ENCODE data around the gene ZNF691. TPM values are rescaled to one million over a fixed set of nuclear protein-coding genes. Genes with fewer than 3 reads are reported as not detected.

Gene ZNF691
- total RNA-seq, 4 donors from 2014 or later, result 10.0 to 14.2 (median 12.7) TPM

DNA sequence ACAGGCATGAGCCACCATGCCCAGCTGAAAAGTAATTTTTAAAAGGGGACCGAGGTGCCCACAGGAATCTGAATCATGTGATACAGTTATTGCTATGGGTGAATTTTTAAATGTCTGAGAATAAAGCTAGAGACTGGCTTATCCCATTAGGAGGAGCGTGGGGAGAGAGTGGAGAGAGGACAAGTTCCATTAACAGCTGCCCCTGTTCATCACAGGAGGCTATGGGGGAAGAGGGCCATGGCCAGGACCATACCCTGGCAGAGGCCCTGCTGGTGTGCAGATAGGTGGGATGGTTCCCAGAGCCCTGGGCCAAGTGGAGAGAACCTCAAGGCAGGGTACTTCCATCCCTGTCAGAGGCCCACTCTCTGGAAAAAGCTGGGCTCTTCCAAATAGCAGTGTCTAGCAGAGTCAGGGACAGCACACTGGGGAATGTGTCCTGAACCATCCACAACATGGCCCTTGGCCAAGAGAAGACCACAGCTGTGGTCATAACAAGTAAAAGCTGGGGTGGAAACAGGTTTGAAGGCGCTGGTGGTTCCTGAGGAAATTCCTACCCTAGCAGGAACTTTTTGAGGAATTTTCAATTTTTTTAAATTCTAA, 13.7 kb upstream of the ZNF691 start:
- Histone ChIP-seq H3K9me3 (no peaks in the 10 kb centered on the region), H3K27ac (replicated peaks in 1 of 4) (no peak overlapping the region), H3K27me3 (no peaks in the 10 kb centered on the region), H3K4me1 (no peaks in the 10 kb centered on the region), H3K36me3 (peaks cover 0 to 28% (median 15%) of the 10 kb centered on the region in 4 donors), H3K4me3 (no peak overlapping the region)
- no peak for DNase-seq (ENCODE audit: extremely low spot score)
- TF ChIP-seq POLR2A (IDR thresholded peaks at IDR 0.05; ENCODE audit: low read depth), result no peak
- TF ChIP-seq, protein P1, sequence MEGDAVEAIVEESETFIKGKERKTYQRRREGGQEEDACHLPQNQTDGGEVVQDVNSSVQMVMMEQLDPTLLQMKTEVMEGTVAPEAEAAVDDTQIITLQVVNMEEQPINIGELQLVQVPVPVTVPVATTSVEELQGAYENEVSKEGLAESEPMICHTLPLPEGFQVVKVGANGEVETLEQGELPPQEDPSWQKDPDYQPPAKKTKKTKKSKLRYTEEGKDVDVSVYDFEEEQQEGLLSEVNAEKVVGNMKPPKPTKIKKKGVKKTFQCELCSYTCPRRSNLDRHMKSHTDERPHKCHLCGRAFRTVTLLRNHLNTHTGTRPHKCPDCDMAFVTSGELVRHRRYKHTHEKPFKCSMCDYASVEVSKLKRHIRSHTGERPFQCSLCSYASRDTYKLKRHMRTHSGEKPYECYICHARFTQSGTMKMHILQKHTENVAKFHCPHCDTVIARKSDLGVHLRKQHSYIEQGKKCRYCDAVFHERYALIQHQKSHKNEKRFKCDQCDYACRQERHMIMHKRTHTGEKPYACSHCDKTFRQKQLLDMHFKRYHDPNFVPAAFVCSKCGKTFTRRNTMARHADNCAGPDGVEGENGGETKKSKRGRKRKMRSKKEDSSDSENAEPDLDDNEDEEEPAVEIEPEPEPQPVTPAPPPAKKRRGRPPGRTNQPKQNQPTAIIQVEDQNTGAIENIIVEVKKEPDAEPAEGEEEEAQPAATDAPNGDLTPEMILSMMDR (IDR thresholded peaks at IDR 0.05), result no peak
- TF ChIP-seq EP300 (IDR thresholded peaks at IDR 0.05), result no peak
- WGBS, result 93% methylated on average over 3 of the region's 3 CpGs
- intact Hi-C loops (cut with DNase I), result no loop called here

DNA sequence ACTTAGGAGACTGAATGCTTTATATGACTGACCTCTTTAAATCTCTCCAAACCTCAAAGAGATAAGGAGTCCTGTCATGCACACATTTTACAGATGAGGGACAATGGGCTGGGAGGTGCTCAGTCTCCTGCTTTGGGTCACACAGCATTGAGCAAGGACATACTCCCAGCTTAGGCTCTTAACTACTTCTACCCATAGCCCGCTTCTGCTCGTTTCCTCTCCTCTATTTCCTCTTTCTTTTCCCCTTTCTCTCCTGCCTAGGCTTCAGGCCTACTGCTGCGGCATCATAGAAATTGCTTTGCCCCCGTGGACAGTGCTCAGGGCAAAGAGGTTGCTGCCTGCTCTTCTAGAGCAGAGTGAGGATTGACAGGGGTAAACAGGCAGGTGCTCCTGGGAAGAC, 12.4 kb upstream of the ZNF691 start:
- 77% methylated on average over 4 of the region's 4 CpGs for WGBS
- peaks cover 0 to 34% (median 17%) of the 10 kb centered on the region in 4 donors for H3K36me3 ChIP-seq
- no peaks in the 10 kb centered on the region for H3K9me3 ChIP-seq
- H3K4me3 ChIP-seq, result no peak overlapping the region
- no peak for DNase-seq (ENCODE audit: extremely low spot score)
- no peaks in the 10 kb centered on the region for H3K4me1 ChIP-seq
- H3K27ac ChIP-seq (replicated peaks in 1 of 4), result no peak overlapping the region
- no peaks in the 10 kb centered on the region for H3K27me3 ChIP-seq
- intact Hi-C loops (cut with DNase I), result no loop called here
- TF ChIP-seq POLR2A (IDR thresholded peaks at IDR 0.05; ENCODE audit: low read depth), result no peak
- TF ChIP-seq POLR2AphosphoS5 (IDR thresholded peaks at IDR 0.05), result no peak
- TF ChIP-seq, protein P1 (IDR thresholded peaks at IDR 0.05), result no peak

DNA sequence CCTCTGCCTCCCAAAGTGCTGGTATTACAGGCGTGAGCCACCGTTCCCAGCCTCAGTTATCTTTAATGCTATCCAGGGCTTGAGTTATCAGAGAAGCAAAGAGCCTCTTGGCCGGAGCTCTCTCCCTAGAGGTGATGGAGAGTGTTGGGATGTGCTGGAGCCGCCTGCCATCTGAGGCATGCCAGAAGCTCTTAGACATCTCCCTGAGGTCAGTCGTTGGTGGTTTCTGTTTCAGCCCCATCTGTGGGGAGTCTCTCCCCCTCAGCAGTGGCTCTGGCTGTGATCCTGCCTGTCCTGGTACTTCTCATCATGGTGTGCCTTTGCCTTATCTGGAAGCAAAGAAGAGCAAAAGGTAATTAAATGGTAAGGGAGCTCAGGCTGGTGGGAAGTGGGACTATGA, 11.6 kb upstream of the ZNF691 start:
- no peaks in the 10 kb centered on the region for H3K9me3 ChIP-seq
- no peak overlapping the region for H3K27ac ChIP-seq (replicated peaks in 1 of 4)
- WGBS, result 91% methylated on average over 5 of the region's 5 CpGs
- DNase-seq (ENCODE audit: extremely low spot score), result no peak
- H3K4me1 ChIP-seq, result no peaks in the 10 kb centered on the region
- intact Hi-C loops (cut with DNase I), result no loop called here
- TF ChIP-seq POLR2AphosphoS5 (IDR thresholded peaks at IDR 0.05) (no peak), POLR2A (IDR thresholded peaks at IDR 0.05; ENCODE audit: low read depth) (no peak), EP300 (IDR thresholded peaks at IDR 0.05) (no peak)
- TF ChIP-seq, protein P1 (IDR thresholded peaks at IDR 0.05), result no peak
- peaks cover 0 to 33% (median 19%) of the 10 kb centered on the region in 4 donors for H3K36me3 ChIP-seq
- no peak overlapping the region for H3K4me3 ChIP-seq
- H3K27me3 ChIP-seq, result no peaks in the 10 kb centered on the region

GRCh38 chr1:42835422-42835821, 11.0 kb upstream of the ZNF691 start:
- no peaks in the 10 kb centered on the region for H3K4me1 ChIP-seq
- WGBS, result 100% methylated on average over 2 of the region's 2 CpGs
- no peak overlapping the region for H3K4me3 ChIP-seq
- H3K36me3 ChIP-seq, result peaks cover 0 to 31% (median 15%) of the 10 kb centered on the region in 4 donors
- no peaks in the 10 kb centered on the region for H3K27me3 ChIP-seq
- TF ChIP-seq, protein P1 (IDR thresholded peaks at IDR 0.05), result no peak
- no peak for TF ChIP-seq POLR2AphosphoS5 (IDR thresholded peaks at IDR 0.05)
- no peak for TF ChIP-seq POLR2A (IDR thresholded peaks at IDR 0.05; ENCODE audit: low read depth)
- no peak for TF ChIP-seq EP300 (IDR thresholded peaks at IDR 0.05)
- H3K9me3 ChIP-seq, result no peaks in the 10 kb centered on the region
- no peak overlapping the region for H3K27ac ChIP-seq (replicated peaks in 1 of 4)
- intact Hi-C loops (cut with DNase I), result no loop called here
- no peak for DNase-seq (ENCODE audit: extremely low spot score)

- peaks cover 0 to 43% (median 15%) of the 10 kb centered on the region in 4 donors for H3K36me3 ChIP-seq
- intact Hi-C loops (cut with DNase I), result no loop called here
Observed at GRCh38 chr1:42837709-42838108, 8.7 kb upstream of the ZNF691 start.

More at GRCh38 chr1:42837709-42838108, 8.7 kb upstream of the ZNF691 start:
- Histone ChIP-seq H3K27ac (replicated peaks in 1 of 4) (no peak overlapping the region), H3K27me3 (no peaks in the 10 kb centered on the region), H3K4me3 (no peak overlapping the region), H3K4me1 (no peaks in the 10 kb centered on the region), H3K9me3 (no peaks in the 10 kb centered on the region)
- WGBS, result 60% methylated on average over 3 of the region's 3 CpGs
- TF ChIP-seq EP300 (IDR thresholded peaks at IDR 0.05) (no peak), POLR2A (IDR thresholded peaks at IDR 0.05; ENCODE audit: low read depth) (no peak), POLR2AphosphoS5 (IDR thresholded peaks at IDR 0.05) (no peak)
- TF ChIP-seq, protein P1 (IDR thresholded peaks at IDR 0.05), result no peak
- DNase-seq (ENCODE audit: extremely low spot score), result no peak

All from esophagus muscularis mucosa (tissue), 4 donors.